Measurements from ENCODE around the gene MPV17. TPM values are rescaled to one million over a fixed set of nuclear protein-coding genes. Genes with fewer than 3 reads are reported as not detected.
A peak's percentile ranks its signal among the peaks of the same experiment; 100 is the strongest.
"Not testable (repeated sequence)": the region's sequence is repeated elsewhere in the genome, so short reads cannot be mapped to it uniquely, and the experiment has no call there.

The MPV17 gene
- total RNA-seq, 1 donor from 2014 or later = 84.5 TPM

DNA sequence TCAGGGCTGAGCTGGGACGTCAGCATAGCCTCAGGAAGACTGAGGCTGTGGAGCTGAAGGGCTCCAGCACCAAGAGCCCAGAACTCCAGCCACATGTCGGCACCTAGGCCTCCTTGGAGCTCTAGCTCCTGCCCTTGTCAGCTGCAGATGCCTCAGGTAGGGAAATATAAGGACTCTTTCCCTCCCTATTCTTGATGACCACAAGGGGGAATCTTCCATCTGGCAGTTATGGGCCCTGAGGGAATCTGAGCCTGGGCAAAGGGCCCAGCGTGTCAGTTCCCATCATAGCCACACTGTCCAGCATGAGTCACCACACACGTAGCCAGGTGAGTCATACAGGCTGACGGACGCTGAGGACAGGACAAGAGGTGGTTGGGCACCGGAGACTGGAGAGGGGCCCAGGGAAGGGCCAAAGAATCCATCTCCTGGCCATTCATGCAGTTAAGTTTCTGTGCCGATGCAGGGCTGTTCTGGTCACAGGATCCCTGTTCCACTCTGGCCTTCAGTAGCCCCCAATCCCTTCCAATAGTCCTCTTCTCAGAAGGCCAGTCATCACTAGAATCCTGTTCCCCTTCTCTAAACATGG is 1.8 kb downstream of the MPV17 start:
- TF ChIP-seq, protein P1, sequence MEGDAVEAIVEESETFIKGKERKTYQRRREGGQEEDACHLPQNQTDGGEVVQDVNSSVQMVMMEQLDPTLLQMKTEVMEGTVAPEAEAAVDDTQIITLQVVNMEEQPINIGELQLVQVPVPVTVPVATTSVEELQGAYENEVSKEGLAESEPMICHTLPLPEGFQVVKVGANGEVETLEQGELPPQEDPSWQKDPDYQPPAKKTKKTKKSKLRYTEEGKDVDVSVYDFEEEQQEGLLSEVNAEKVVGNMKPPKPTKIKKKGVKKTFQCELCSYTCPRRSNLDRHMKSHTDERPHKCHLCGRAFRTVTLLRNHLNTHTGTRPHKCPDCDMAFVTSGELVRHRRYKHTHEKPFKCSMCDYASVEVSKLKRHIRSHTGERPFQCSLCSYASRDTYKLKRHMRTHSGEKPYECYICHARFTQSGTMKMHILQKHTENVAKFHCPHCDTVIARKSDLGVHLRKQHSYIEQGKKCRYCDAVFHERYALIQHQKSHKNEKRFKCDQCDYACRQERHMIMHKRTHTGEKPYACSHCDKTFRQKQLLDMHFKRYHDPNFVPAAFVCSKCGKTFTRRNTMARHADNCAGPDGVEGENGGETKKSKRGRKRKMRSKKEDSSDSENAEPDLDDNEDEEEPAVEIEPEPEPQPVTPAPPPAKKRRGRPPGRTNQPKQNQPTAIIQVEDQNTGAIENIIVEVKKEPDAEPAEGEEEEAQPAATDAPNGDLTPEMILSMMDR (conservative IDR thresholded peaks at IDR 0.05) = peak; percentile 46
- no peaks in the 10 kb centered on the region for H3K36me3 Mint-ChIP-seq (ENCODE audit: low read depth)
- H3K4me1 Mint-ChIP-seq = peaks cover 25% of the 10 kb centered on the region
- no peaks in the 10 kb centered on the region for H3K9me3 Mint-ChIP-seq
- H3K27ac Mint-ChIP-seq (ENCODE audit: unreplicated experiment) = no peak overlapping the region
- DNase-seq (ENCODE audit: low read depth, low spot score) = no peak
- peak overlapping the region; percentile 93 for H3K4me3 Mint-ChIP-seq
- H3K27me3 Mint-ChIP-seq (ENCODE audit: low read depth) = no peaks in the 10 kb centered on the region

DNA sequence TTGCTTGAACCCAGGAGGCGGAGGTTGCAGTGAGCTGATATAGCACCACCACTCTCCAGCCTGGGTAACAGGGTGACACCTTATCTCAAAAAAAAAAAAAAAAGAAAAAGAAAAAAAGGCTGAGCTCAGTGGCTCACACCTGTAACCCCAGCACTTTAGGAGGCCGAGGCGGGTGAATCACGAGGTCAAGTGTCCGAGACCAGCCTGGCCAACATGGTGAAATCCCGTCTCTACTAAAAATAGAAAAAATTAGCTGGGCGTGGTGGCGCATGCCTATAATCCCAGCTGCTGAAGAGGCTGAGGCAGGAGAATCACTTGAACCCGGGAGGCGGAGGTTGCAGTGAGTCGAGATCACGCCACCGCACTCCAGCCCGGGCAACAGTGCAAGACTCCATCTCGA is 3.1 kb downstream of the MPV17 start:
- H3K4me3 Mint-ChIP-seq = peak overlapping the region; percentile 44
- H3K9me3 Mint-ChIP-seq; H3K27ac Mint-ChIP-seq (ENCODE audit: unreplicated experiment); H3K27me3 Mint-ChIP-seq (ENCODE audit: low read depth); H3K36me3 Mint-ChIP-seq (ENCODE audit: low read depth); DNase-seq (ENCODE audit: low read depth, low spot score): not testable (repeated sequence)
- peaks cover 25% of the 10 kb centered on the region for H3K4me1 Mint-ChIP-seq

DNA sequence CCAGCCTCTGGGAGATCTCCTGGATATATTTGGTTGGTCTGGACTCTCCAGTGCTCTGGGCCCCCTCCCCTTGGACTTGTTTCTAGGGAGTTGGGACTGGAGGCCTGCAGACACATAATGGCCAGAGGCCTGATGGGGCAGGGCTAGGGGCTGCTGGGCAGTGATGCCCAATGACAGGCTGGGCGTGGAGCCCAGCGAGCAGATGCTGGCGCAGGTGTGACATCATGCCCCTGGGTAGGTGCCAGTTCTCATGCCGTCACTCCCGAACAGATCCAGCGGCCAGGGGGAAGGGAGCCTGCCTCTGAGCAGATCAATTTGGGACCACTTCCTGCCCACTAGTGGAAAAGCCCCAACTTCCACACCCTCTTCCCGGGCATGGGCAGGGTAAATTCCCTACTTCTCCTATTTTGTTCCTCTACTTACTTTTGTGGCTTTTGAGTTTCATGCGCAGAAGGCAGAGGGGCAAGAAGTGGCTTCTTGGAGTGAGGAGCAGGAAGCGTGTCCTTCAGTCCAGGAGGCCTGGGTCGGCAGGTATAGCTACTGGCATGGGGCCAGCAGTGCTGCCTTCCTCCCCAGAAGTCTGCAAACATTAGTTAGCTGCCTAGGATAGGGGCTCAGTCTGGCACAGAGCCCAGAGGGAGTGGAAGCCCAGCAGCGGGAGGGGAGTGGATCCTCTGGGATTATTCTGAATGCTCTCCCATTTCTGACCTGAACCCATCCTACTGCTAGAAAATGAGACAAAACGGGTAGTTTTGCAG is 6.1 kb downstream of the MPV17 start:
- Mint-ChIP-seq H3K9me3 (no peaks in the 10 kb centered on the region), H3K27ac (ENCODE audit: unreplicated experiment) (no peak overlapping the region), H3K4me3 (no peak overlapping the region), H3K4me1 (peaks cover 7% of the 10 kb centered on the region), H3K27me3 (ENCODE audit: low read depth) (peaks cover 2% of the 10 kb centered on the region), H3K36me3 (ENCODE audit: low read depth) (no peaks in the 10 kb centered on the region)
- no peak for DNase-seq (ENCODE audit: low read depth, low spot score)
- TF ChIP-seq, protein P1 (conservative IDR thresholded peaks at IDR 0.05) = no peak

DNA sequence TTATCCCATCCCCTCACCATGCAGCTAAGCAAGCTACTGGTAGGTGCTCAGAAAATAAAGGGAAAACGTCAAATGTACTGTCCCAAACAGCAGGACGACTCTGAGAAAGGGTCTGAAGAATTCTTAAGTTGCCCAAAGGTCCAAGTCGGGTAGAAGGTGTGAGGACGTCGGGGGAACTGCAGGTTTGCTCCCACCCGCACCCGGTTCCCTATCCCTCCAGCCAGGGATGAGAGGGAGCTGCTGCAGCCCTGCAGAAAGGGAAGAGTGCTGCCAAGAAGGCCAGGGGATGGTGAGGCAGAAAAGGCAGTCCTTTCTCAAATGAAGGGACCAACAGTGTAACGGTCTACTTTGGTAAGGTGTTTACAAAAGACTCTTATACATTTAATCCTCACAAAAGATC is 7.8 kb downstream of the MPV17 start:
- H3K27me3 Mint-ChIP-seq (ENCODE audit: low read depth) = peaks cover 9% of the 10 kb centered on the region
- TF ChIP-seq, protein P1 (conservative IDR thresholded peaks at IDR 0.05) = no peak
- no peaks in the 10 kb centered on the region for H3K9me3 Mint-ChIP-seq
- no peak overlapping the region for H3K27ac Mint-ChIP-seq (ENCODE audit: unreplicated experiment)
- H3K36me3 Mint-ChIP-seq (ENCODE audit: low read depth) = peaks cover 7% of the 10 kb centered on the region
- no peak overlapping the region for H3K4me3 Mint-ChIP-seq
- H3K4me1 Mint-ChIP-seq = no peaks in the 10 kb centered on the region
- DNase-seq (ENCODE audit: low read depth, low spot score) = no peak

DNA sequence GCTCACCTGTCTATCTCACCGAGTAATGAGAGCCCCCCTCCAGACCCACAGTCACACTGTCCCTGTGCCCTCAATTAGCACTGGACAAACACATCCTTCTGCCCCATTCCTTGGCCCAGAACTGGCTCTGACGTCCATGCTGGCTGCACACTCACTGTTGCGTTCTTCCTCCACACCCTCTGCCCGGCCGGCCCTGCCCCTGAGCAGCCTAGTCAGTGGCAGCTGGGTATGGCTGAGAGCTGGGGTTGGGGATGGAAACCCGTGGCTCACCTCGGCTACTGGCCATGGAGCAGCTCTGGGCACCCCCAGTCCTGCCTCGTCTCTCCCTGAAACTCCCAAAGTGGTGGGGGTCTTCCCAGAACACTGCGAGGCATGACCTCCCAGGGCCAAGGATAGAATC is 8.2 kb downstream of the MPV17 start:
- TF ChIP-seq, protein P1 (conservative IDR thresholded peaks at IDR 0.05) = no peak
- H3K4me3 Mint-ChIP-seq = no peak overlapping the region
- H3K9me3 Mint-ChIP-seq = no peaks in the 10 kb centered on the region
- peaks cover 11% of the 10 kb centered on the region for H3K27me3 Mint-ChIP-seq (ENCODE audit: low read depth)
- H3K36me3 Mint-ChIP-seq (ENCODE audit: low read depth) = peaks cover 9% of the 10 kb centered on the region
- H3K27ac Mint-ChIP-seq (ENCODE audit: unreplicated experiment) = no peak overlapping the region
- DNase-seq (ENCODE audit: low read depth, low spot score) = no peak
- no peaks in the 10 kb centered on the region for H3K4me1 Mint-ChIP-seq

All from neural crest cell (in vitro differentiated cells).